Upper lobe of right lung (tissue), 1 donor: ENCODE data around the gene PACSIN1. TPM values are rescaled to one million over a fixed set of nuclear protein-coding genes. Genes with fewer than 3 reads are reported as not detected.

ENCODE experiments used
- ATAC-seq: fragments of 200-7000 bp; cut with Tn5 transposase; one replicate; pipeline ENCODE4 v1.9.1; 2020; ENCODE audit warnings: mild to moderate bottlenecking, moderate library complexity
- DNase-seq: peaks from one replicate; pipeline ENCODE4 v3.0.0-alpha.2; 2020
- H3K27ac ChIP-seq: fragments of 200-600 bp; one replicate; pipeline ENCODE4 v1.8.0; 2022
- H3K27me3 ChIP-seq: fragments of 200-600 bp; one replicate; pipeline ENCODE4 v1.8.0; 2022; ENCODE audit warnings: mild to moderate bottlenecking
- H3K36me3 ChIP-seq: fragments of 200-600 bp; one replicate; pipeline ENCODE4 v1.8.0; 2022
- H3K4me1 ChIP-seq: fragments of 200-600 bp; one replicate; pipeline ENCODE4 v1.8.0; 2022
- H3K4me3 ChIP-seq: fragments of 200-600 bp; one replicate; pipeline ENCODE4 v1.8.0; 2022; ENCODE audit warnings: mild to moderate bottlenecking
- H3K9me3 ChIP-seq: fragments of 200-600 bp; one replicate; pipeline ENCODE4 v1.8.0; 2022
- CTCF ChIP-seq: fragments of 200-600 bp; IDR thresholded peaks from one replicate; pipeline ENCODE4 v1.8.0; 2022; ENCODE audit warnings: antibody characterized with exemption
- intact Hi-C: fragments of 100-400 bp; cut with DNase I; formaldehyde crosslinking; loops from one replicate; pipeline ENCODE4 v1.11.0; 2022
- total RNA-seq: library from RNA; stranded (reverse); fragmentation: NEBNext Ultra II Directional; extraction: Animal tissue kit (Norgen Biotek cat#: 25700); gene quantifications from one replicate; pipeline ENCODE4 v1.2.1, GENCODE V29; 2021
- donor health status: DM: no; HTN: yes; CAD: no; lungs with severe emphysema.

Gene PACSIN1
- total RNA-seq, 1 donor from 2014 or later: not detected

GRCh38 chr6:34460796-34461507, 4.9 kb upstream of the PACSIN1 start:
- Histone ChIP-seq H3K27me3 (peaks cover 23% of the 10 kb centered on the region), H3K4me1 (no peaks in the 10 kb centered on the region), H3K36me3 (no peaks in the 10 kb centered on the region), H3K27ac (no peak overlapping the region), H3K4me3 (no peak overlapping the region), H3K9me3 (no peaks in the 10 kb centered on the region)
- ATAC-seq (no peak), DNase-seq (no peak)
- intact Hi-C loops: no loop called here
- TF ChIP-seq CTCF: no peak

GRCh38 chr6:34462010-34462409, 3.9 kb upstream of the PACSIN1 start:
- H3K27ac ChIP-seq: no peak overlapping the region
- no peak overlapping the region for H3K4me3 ChIP-seq
- H3K27me3 ChIP-seq: peaks cover 26% of the 10 kb centered on the region
- intact Hi-C loops: no loop called here
- H3K4me1 ChIP-seq: no peaks in the 10 kb centered on the region
- no peaks in the 10 kb centered on the region for H3K9me3 ChIP-seq
- ATAC-seq (no peak), DNase-seq (no peak)
- H3K36me3 ChIP-seq: no peaks in the 10 kb centered on the region
- no peak for TF ChIP-seq CTCF

- DNase-seq: no peak
- H3K4me3 ChIP-seq: no peak overlapping the region
Observed at GRCh38 chr6:34462551-34462971, 3.3 kb upstream of the PACSIN1 start.

GRCh38 chr6:34463299-34463698, 2.6 kb upstream of the PACSIN1 start:
- ATAC-seq: no peak
- intact Hi-C loops: no loop called here
- Histone ChIP-seq H3K36me3 (no peaks in the 10 kb centered on the region), H3K4me1 (no peaks in the 10 kb centered on the region), H3K4me3 (no peak overlapping the region), H3K9me3 (no peaks in the 10 kb centered on the region), H3K27ac (no peak overlapping the region), H3K27me3 (peaks cover 26% of the 10 kb centered on the region)
- TF ChIP-seq CTCF: no peak
- DNase-seq: no peak

More at GRCh38 chr6:34462551-34462971, 3.3 kb upstream of the PACSIN1 start:
- peaks cover 26% of the 10 kb centered on the region for H3K27me3 ChIP-seq
- ATAC-seq: peak; percentile 58
- no peaks in the 10 kb centered on the region for H3K4me1 ChIP-seq
- H3K27ac ChIP-seq: no peak overlapping the region
- no peaks in the 10 kb centered on the region for H3K9me3 ChIP-seq
- intact Hi-C loops: no loop called here
- no peaks in the 10 kb centered on the region for H3K36me3 ChIP-seq
- TF ChIP-seq CTCF: no peak

- Histone ChIP-seq H3K4me1 (no peaks in the 10 kb centered on the region), H3K4me3 (no peak overlapping the region), H3K27me3 (peaks cover 26% of the 10 kb centered on the region), H3K27ac (no peak overlapping the region), H3K9me3 (no peaks in the 10 kb centered on the region), H3K36me3 (no peaks in the 10 kb centered on the region)
- TF ChIP-seq CTCF: no peak
- DNase-seq (no peak), ATAC-seq (no peak)
- intact Hi-C loops: no loop called here
Observed at GRCh38 chr6:34463849-34464248, 2.0 kb upstream of the PACSIN1 start.
